Stomach (tissue), 9 donors: ENCODE data around the gene LNX2. TPM values are rescaled to one million over a fixed set of nuclear protein-coding genes. Genes with fewer than 3 reads are reported as not detected.

Source experiments
- DNase-seq, 2 donors: peaks; one replicate each; pipeline versions ENCODE4 v3.0.0 to v3.0.0-alpha.2; 2013 to 2019
- H3K27ac ChIP-seq, 5 donors: fragments of 200-600 bp in 4 of 5; sonication (generic) in 4 of 5; one replicate each; pipeline ENCODE4 v1.5.1; 2013 to 2019; ENCODE audit warnings: mild to moderate bottlenecking in 1 of 5, moderate library complexity in 1 of 5
- H3K27me3 ChIP-seq, 3 donors: fragments of 200-600 bp; sonication (generic); one replicate each; pipeline ENCODE4 v1.5.1; 2017 to 2019; ENCODE audit warnings: mixed run types in 1 of 3
- H3K36me3 ChIP-seq, 4 donors: fragments of 200-600 bp; sonication (generic); 1 replicate in 3 of 4; 2 replicates in 1 of 4; pipeline ENCODE4 v1.5.1; 2016 to 2019
- H3K4me1 ChIP-seq, 4 donors: fragments of 200-600 bp; sonication (generic); one replicate each; pipeline ENCODE4 v1.5.1; 2016 to 2019
- H3K4me3 ChIP-seq, 4 donors: fragments of 200-600 bp; sonication (generic) in 3 of 4; one replicate each; pipeline ENCODE4 v1.5.1; 2016 to 2019; ENCODE audit warnings: mild to moderate bottlenecking in 1 of 4
- H3K9me3 ChIP-seq, 4 donors: fragments of 200-600 bp; sonication (generic); one replicate each; pipeline ENCODE4 v1.5.1; 2016 to 2019
- EP300 ChIP-seq: sonication (generic); formaldehyde crosslinking; IDR thresholded peaks from one replicate; pipeline ENCODE4 v1.6.1; 2017; ENCODE audit warnings: antibody characterized with exemption
- POLR2A ChIP-seq, 4 donors: fragments of 450-650 bp; IDR thresholded peaks; one replicate each; pipeline ENCODE4 v1.6.1; 2016; ENCODE audit warnings: antibody characterized with exemption in 4 of 4, control low read depth in 2 of 4, mild to moderate bottlenecking in 1 of 4, moderate library complexity in 1 of 4
- POLR2AphosphoS5 ChIP-seq, 3 donors: sonication (generic); formaldehyde crosslinking; IDR thresholded peaks; one replicate each; pipeline ENCODE4 v1.6.1; 2016; ENCODE audit warnings: antibody characterized with exemption in 3 of 3
- WGBS, 5 donors: extraction: QIAGEN DNeasy Blood & Tissue Kit in 3 of 5; methylation state at CpG; one replicate each; pipeline versions ENCODE4 v1.1.5 to v1.1.7; 2013 to 2018; 5-methylcytosine and 5-hydroxymethylcytosine counted together
- intact Hi-C: fragments of 100-400 bp; cut with DNase I; formaldehyde crosslinking; loops from one replicate; pipeline ENCODE4 v1.15.1; 2023; ENCODE audit warnings: low total_unique reads
- polyA plus RNA-seq, 3 donors: library from polyadenylated mRNA; stranded (reverse); fragments of 200-250 nt; gene quantifications; one replicate each; pipeline ENCODE4 v1.2.3, GENCODE V29; 2013
- total RNA-seq, 5 donors: library from RNA; depleted of rRNA; stranded (reverse); fragments of >200 nt; gene quantifications; one replicate each; pipeline versions ENCODE4 v1.1.0 to v1.2.3, GENCODE V29; 2014 to 2016
- TF ChIP-seq, protein P1 (sequence below), 7 experiments: fragments of 450-650 bp in 4 of 7; fragments of 200-600 bp in 3 of 7; sonication (generic) in 3 of 7; IDR thresholded peaks; one replicate each; pipeline ENCODE4 v1.5.1; 2016 to 2019; ENCODE audit warnings: antibody characterized with exemption in 7 of 7, control low read depth in 2 of 7, mild to moderate bottlenecking in 1 of 7
- donor health status: healthy with polysubstance abuse.
- donor health status: Bipolar disorder and iron deficiency.
- donor health status: healthy.

Gene LNX2
- total and polyA plus RNA-seq, 8 donors, result 3.5 to 35.7 (median 9.3) TPM

DNA sequence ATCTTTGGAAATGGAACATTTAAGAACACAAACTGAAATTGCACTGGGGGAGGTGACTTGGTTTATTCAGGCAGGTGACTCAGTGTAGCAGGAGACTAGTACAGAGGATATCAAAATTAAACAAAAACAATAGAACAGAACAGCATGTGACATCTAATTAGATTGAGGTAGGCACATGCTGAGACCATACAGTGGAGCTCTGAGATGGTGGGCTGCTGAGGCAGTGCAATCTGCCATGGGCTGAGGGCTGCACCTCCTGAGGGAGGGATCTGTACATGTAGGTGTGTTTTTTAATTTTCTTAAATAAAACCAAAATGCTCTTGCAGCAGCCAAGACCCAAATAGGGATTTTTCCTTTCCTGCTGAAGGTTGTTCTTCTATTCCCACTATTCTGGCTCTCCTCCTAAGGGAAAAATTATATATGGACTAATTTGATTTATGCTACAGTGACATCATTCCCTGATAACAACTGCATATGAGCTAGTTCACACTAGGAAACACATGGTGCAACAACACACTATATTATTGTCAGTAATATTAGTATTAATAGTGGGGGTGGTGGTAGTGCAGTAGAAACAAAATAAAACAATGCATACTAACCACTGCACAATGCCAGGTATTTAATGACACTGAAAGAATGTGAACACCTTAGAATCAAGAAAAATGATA, 48.0 kb downstream of the LNX2 start:
- no peak overlapping the region for H3K4me3 ChIP-seq
- DNase-seq, result no peak
- no peaks in the 10 kb centered on the region for H3K9me3 ChIP-seq
- intact Hi-C loops, result no loop called here
- peaks cover 0 to 19% (median 8%) of the 10 kb centered on the region in 4 donors for H3K4me1 ChIP-seq
- no peak overlapping the region for H3K27ac ChIP-seq
- peaks cover 3 to 26% (median 23%) of the 10 kb centered on the region in 4 donors for H3K36me3 ChIP-seq
- H3K27me3 ChIP-seq, result no peaks in the 10 kb centered on the region
- TF ChIP-seq EP300, result no peak
- TF ChIP-seq, protein P1, sequence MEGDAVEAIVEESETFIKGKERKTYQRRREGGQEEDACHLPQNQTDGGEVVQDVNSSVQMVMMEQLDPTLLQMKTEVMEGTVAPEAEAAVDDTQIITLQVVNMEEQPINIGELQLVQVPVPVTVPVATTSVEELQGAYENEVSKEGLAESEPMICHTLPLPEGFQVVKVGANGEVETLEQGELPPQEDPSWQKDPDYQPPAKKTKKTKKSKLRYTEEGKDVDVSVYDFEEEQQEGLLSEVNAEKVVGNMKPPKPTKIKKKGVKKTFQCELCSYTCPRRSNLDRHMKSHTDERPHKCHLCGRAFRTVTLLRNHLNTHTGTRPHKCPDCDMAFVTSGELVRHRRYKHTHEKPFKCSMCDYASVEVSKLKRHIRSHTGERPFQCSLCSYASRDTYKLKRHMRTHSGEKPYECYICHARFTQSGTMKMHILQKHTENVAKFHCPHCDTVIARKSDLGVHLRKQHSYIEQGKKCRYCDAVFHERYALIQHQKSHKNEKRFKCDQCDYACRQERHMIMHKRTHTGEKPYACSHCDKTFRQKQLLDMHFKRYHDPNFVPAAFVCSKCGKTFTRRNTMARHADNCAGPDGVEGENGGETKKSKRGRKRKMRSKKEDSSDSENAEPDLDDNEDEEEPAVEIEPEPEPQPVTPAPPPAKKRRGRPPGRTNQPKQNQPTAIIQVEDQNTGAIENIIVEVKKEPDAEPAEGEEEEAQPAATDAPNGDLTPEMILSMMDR (IDR thresholded peaks at IDR 0.05), result no peak
- TF ChIP-seq POLR2AphosphoS5 (IDR thresholded peaks at IDR 0.05), result no peak
- no peak for TF ChIP-seq POLR2A (IDR thresholded peaks at IDR 0.05)

GRCh38 chr13:27570906-27571305, 49.4 kb downstream of the LNX2 start:
- intact Hi-C loops, result no loop called here
- no peak overlapping the region for H3K4me3 ChIP-seq
- DNase-seq, result no peak
- no peak overlapping the region for H3K27ac ChIP-seq
- H3K27me3 ChIP-seq, result no peaks in the 10 kb centered on the region
- no peak for TF ChIP-seq POLR2AphosphoS5 (IDR thresholded peaks at IDR 0.05)
- TF ChIP-seq EP300, result no peak
- TF ChIP-seq, protein P1 (IDR thresholded peaks at IDR 0.05), result no peak
- TF ChIP-seq POLR2A (IDR thresholded peaks at IDR 0.05), result no peak
- 56 to 75% (median 66%) methylated on average over 1 of the region's 1 CpG for WGBS, 5 donors
- peaks cover 10 to 40% (median 37%) of the 10 kb centered on the region in 4 donors for H3K36me3 ChIP-seq
- no peaks in the 10 kb centered on the region for H3K9me3 ChIP-seq
- peaks cover 0 to 19% (median 8%) of the 10 kb centered on the region in 4 donors for H3K4me1 ChIP-seq

- TF ChIP-seq, protein P1 (IDR thresholded peaks at IDR 0.05), result no peak
- TF ChIP-seq EP300, result no peak
- no peak for TF ChIP-seq POLR2AphosphoS5 (IDR thresholded peaks at IDR 0.05)
- TF ChIP-seq POLR2A (IDR thresholded peaks at IDR 0.05), result no peak
- Histone ChIP-seq H3K27ac (no peak overlapping the region), H3K4me1 (peaks cover 0 to 19% (median 8%) of the 10 kb centered on the region in 4 donors), H3K4me3 (no peak overlapping the region), H3K27me3 (no peaks in the 10 kb centered on the region), H3K36me3 (peaks cover 10 to 48% (median 43%) of the 10 kb centered on the region in 4 donors), H3K9me3 (no peaks in the 10 kb centered on the region)
- WGBS, 5 donors, result 86 to 93% (median 90%) methylated on average over 4 of the region's 4 CpGs
- DNase-seq, result no peak
- intact Hi-C loops, result no loop called here
Observed at GRCh38 chr13:27569405-27569804, 50.9 kb downstream of the LNX2 start.

DNA sequence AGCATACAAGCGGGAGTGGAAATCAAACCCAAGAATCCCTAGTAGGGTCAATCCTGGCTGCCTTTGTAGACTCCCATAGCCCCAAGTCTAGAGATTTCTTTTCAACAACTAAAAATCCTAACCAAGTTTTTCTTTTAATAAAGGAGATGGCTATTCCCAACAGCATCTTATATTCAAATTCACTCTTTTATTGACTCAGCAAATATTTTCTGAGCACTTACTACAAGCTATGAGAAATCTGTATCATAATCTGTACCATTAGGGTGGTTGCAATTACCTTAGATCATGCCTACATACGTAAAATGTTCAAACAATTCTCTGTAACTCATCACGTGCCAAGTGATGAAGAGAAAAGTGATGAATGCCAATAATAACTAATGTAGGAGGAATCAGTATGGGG, 54.5 kb downstream of the LNX2 start:
- H3K27me3 ChIP-seq, result no peaks in the 10 kb centered on the region
- no peak for DNase-seq
- TF ChIP-seq, protein P1 (IDR thresholded peaks at IDR 0.05), result no peak
- TF ChIP-seq POLR2A (IDR thresholded peaks at IDR 0.05), result no peak
- TF ChIP-seq POLR2AphosphoS5 (IDR thresholded peaks at IDR 0.05), result no peak
- TF ChIP-seq EP300, result no peak
- 78 to 89% (median 84%) methylated on average over 3 of the region's 3 CpGs for WGBS, 5 donors
- no peak overlapping the region for H3K27ac ChIP-seq
- no peaks in the 10 kb centered on the region for H3K9me3 ChIP-seq
- H3K4me1 ChIP-seq, result no peaks in the 10 kb centered on the region
- H3K4me3 ChIP-seq, result no peak overlapping the region
- peaks cover 15 to 65% (median 61%) of the 10 kb centered on the region in 4 donors for H3K36me3 ChIP-seq
- intact Hi-C loops, result no loop called here
